Lower leg skin (tissue), 4 donors: ENCODE results near the gene KLF14. TPM values are rescaled to one million over a fixed set of nuclear protein-coding genes. Genes with fewer than 3 reads are reported as not detected.
A peak's percentile ranks its signal among the peaks of the same experiment; 100 is the strongest.
"Not testable (repeated sequence)": the region's sequence is repeated elsewhere in the genome, so short reads cannot be mapped to it uniquely, and the experiment has no call there.

ENCODE experiments used
- DNase-seq, 2 donors: peaks; one replicate each; pipeline ENCODE4 v3.0.0-alpha.2; 2019; ENCODE audit warnings: low spot score in 2 of 2
- H3K4me3 ChIP-seq: fragments of 200-600 bp; sonication (generic); 2 replicates; pipeline ENCODE4 v1.5.1; 2017; ENCODE audit warnings: mild to moderate bottlenecking, low read depth; ENCODE audit not compliant: poor library complexity, severe bottlenecking
- CTCF ChIP-seq, 3 donors: fragments of 450-650 bp; IDR thresholded peaks; one replicate each; pipeline ENCODE4 v1.5.1; 2016; ENCODE audit warnings: antibody characterized with exemption in 3 of 3, mild to moderate bottlenecking in 3 of 3, moderate library complexity in 2 of 3
- POLR2A ChIP-seq, 2 donors: fragments of 450-650 bp; IDR thresholded peaks; one replicate each; pipeline ENCODE4 v1.6.1; 2016 to 2017; ENCODE audit warnings: antibody characterized with exemption in 2 of 2, mild to moderate bottlenecking in 1 of 2, moderate library complexity in 1 of 2
- WGBS, 2 donors: methylation state at CpG; one replicate each; pipeline ENCODE4 v1.1.5; 2018; 5-methylcytosine and 5-hydroxymethylcytosine counted together
- intact Hi-C: fragments of 100-400 bp; cut with DNase I; formaldehyde crosslinking; loops from one replicate; pipeline ENCODE4 v1.15.0; 2023; ENCODE audit warnings: low total_unique reads
- total RNA-seq, 4 donors: library from RNA; depleted of rRNA; stranded (reverse); fragments of >200 nt; gene quantifications; one replicate each; pipeline ENCODE4 v1.1.0, GENCODE V29; 2016

Gene KLF14
- under 1 TPM in 2 of 4 donors, not detected in 2; 0.07 to 0.16 TPM for total RNA-seq

GRCh38 chr7:130733931-130734814 lies at the start of gene KLF14:
Gene KLF14 (minus strand): TSS chr7:130734207. CDS start chr7:130734033, 174 bp downstream.
- TF ChIP-seq POLR2A (IDR thresholded peaks at IDR 0.05) = no peak
- TF ChIP-seq CTCF (IDR thresholded peaks at IDR 0.05) = no peak
- H3K4me3 ChIP-seq = peak within 1 kb of the TSS; percentile 38
- 2 to 8% methylated on average over 28 to 54 of the region's 100 CpGs for WGBS, 2 donors
- intact Hi-C loops = no loop called here
- DNase-seq = no peak

GRCh38 chr7:130781346-130781745 lies 47.3 kb upstream of the KLF14 start:
- TF ChIP-seq CTCF (IDR thresholded peaks at IDR 0.05) (no peak), POLR2A (IDR thresholded peaks at IDR 0.05) (no peak)
- intact Hi-C loops = no loop called here
- H3K4me3 ChIP-seq = no peak overlapping the region
- DNase-seq = no peak

GRCh38 chr7:130777426-130777825 lies 43.4 kb upstream of the KLF14 start:
- no peak overlapping the region for H3K4me3 ChIP-seq
- intact Hi-C loops = no loop called here
- WGBS, 2 donors = 33 to 51% methylated on average over 2 of the region's 2 CpGs
- TF ChIP-seq CTCF (IDR thresholded peaks at IDR 0.05) (no peak), POLR2A (IDR thresholded peaks at IDR 0.05) (no peak)
- DNase-seq = no peak

- WGBS, 2 donors = 94 to 95% methylated on average over 5 of the region's 5 CpGs
- intact Hi-C loops, DNase-seq, H3K4me3 ChIP-seq: not testable (repeated sequence)
Observed at GRCh38 chr7:130772456-130772855, 38.4 kb upstream of the KLF14 start.

GRCh38 chr7:130768854-130769253 lies 34.8 kb upstream of the KLF14 start:
- no peak for DNase-seq
- TF ChIP-seq POLR2A (IDR thresholded peaks at IDR 0.05) = no peak
- no peak for TF ChIP-seq CTCF (IDR thresholded peaks at IDR 0.05)
- no peak overlapping the region for H3K4me3 ChIP-seq
- intact Hi-C loops = no loop called here
- 93 to 96% methylated on average over 1 of the region's 1 CpG for WGBS, 2 donors

GRCh38 chr7:130764569-130764968 lies 30.6 kb upstream of the KLF14 start:
- DNase-seq, H3K4me3 ChIP-seq, intact Hi-C loops: not testable (repeated sequence)
- WGBS, 2 donors = 85 to 89% methylated on average over 4 of the region's 4 CpGs
